ENCODE measurements around the gene CFAP46.
"Not testable (repeated sequence)": the region's sequence is repeated elsewhere in the genome, so short reads cannot be mapped to it uniquely, and the experiment has no call there.

The CFAP46 gene

DNA sequence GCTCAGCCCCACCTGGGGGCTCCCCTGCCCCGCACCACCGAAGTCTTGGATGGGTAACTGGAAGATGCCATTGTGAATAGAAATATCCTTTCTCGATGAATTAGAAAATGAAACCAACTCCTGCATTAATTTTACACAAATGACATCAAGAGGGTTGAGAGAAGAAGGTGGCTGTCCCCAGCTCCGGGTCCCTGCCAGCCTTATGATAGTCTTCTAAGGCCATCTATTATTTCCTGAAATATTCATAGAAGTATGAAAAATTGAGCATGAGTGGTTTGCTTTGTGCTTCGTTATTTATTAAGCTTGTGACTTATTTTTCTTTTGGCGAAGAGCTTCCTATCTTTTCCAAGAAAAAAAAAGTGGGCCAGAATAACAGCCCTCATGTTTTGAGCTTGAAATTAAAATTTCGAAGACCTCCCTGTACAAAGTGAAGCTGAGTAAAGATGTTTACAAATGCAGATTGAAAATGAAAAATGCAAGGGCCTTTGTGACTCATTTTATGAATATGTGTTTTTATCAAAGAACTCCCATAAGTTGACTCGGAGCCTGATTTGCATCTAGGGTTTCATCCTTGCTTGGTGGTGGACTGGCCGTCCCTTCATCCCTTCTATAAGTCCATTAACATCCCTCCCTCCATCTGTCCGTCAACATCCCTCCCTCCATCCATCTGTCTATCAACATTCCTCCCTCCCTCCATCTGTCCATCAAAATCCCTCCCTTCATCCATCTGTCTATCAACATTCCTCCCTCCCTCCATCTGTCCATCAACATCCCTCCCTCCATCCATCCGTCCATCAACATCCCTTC, 20.5 kb upstream of the CFAP46 start:
- DNase-seq (ENCODE audit: low spot score), result no peak

DNA sequence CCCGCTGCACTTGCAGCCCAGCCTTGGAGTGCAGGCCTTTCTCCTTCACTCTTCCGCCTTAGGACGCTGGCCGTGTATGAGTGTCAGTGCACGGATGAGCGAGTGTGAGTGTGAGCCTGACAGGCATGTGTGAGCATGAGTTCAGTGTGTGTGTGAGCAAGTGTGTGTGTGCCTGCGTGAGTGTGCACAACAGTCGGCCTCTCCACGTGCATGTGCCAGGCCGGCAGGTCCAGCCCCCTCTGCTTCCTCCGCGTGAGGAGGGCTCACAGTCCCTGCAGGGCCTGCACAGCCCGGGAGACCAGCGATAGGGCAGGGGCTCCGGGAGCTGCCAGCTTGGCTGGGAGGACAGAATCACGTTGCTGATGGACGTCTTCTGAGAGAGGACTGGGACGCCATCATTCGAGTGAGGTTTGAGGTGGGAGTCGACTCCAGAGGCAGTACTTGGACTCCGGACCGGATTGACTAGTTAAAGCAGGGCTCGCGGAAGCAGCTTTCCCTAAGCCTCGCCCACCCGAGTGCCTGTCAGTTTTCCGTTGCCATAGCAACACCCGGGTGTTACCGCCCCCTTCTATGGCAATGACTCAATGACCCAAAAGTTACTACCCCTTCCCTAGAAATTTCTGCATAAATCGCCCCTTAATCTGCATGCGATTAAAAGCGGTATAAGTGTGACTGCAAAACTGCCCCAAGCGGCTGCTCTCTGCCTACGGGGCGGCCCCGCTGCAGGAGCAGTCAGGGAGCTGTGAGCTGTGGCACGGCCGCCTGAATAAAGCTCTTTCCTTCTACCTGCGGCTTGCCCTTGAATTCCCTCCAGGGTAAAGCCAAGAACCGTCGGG, 19.6 kb upstream of the CFAP46 start:
- DNase-seq (ENCODE audit: low spot score), result no peak

DNA sequence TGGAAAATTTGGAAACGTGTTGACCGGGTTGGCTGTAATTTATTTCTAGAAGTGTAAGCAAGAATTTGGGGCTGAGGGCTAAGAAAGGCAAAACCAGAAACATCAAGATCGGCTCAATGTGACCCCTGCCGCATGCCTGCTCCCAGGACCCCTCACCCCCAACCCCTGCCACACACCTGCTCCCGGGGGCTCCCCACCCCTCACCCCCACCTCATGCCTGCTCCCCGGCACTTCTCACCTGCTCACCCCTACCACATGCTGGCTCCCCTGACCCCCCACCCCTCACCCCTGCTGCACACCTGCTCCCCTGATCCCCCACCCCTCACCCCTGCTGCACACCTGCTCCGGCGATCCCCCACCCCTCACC, 19.0 kb upstream of the CFAP46 start:
- no peak for DNase-seq (ENCODE audit: low spot score)

DNA sequence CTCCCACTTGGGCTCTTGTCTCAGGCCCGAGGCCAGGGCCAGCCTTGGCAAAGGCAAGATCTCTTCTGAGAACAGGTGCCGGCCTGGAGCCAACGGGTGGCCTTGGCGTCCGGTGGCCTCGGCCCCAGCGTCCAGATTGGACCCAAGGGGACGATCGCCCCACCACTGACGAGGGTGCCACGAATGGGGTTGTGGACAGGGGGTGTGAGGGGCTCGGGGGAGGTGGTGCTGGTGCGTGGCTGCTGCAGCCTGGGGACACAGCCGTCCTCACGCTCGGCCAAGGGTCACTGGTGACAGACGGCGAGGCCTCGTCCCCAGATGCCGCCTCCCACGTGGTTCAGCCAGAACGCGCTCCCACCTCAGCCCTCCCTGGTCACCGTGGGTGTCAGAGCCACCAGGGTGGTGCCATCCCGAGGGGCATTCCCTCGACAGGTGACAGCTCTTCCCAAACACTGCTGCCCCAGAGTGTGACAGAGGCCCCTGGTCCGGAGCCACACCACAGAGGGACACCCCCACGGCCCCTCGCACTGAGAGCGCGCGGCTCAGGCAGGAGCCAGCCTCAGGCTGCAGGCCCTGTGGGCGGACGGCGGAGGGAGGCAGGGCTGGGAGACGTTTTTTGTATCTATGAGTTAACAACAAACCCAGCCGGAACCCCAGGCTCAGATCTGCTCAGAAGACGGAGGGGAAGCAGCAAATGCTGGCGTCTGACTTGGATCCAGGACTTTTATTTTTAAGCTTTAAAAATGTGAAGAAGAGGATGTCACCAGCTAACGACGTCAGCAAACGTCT, 18.5 kb upstream of the CFAP46 start:
- no peak for DNase-seq (ENCODE audit: low spot score)

DNA sequence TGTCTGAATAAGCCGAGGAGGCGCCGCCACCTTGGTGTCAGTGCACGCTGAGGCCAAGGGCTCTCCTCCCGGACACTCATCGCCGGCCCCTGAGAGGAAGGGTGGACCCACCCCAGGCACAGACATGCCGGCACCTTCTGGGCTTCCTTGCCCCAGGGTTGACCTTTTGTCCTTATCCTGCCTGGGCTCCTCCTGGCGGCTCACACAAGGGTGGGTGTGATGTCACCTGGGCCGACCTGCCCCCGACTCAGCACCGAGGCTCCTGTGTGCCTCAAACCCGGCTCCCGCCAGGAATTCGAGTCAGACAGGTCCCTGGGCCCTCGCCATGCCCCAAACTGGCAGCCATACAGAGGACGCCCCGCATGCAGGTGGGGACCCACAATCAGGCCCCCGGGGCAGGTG, 17.7 kb upstream of the CFAP46 start:
- no peak for DNase-seq (ENCODE audit: low spot score)

DNA sequence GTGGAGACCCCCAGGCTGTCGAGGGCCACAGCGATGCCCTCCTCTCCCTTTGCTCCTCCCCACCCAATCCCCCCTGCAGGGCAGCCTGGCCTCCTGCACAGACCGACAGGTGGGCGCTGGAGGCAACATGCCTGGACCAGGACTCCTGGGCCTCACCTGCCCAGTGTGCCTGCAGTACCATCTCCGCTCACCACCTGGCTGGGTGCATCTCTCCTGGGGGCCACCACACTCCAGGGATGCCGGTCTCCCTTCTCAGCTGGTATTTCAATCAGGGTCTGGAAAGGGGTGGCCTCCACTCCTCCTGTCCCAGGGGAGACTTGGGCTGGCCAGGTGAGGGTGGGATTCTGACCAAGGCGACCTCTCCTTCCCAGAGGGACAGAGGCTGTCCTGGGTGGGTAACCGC, 17.2 kb upstream of the CFAP46 start:
- no peak for DNase-seq (ENCODE audit: low spot score)

DNA sequence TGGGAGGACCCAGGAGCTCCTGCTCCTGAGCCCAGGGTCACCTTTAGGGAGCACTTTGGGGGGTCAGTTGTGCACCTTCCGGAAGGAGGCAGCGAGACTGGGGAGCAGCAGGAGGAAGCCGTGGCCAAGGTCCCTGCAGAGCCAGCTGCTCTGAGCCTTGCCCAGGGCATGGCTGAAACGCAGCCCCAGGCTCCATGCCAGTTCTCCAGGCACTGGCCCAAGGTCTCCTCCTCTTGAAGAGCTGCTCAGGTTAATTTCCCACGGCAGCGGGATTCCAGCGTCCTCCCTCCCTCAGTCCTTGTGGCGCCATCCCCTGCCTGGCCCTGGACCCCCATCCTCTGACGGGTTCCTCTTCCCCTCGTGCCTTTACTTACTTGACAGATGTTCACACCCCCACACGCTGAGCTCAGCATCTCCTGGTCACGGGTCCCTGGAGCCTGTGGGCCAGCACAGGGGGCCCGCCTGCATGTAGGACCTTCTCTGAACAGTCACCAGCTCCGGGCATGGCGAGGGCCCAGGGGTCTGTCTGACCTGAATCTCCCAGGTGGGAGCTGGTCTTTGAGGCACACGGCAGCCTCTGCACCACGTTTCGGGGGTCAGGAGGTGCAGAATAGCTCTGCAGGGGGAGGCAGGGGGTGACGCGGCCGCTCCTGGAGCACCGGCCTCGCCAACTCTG, 16.7 kb upstream of the CFAP46 start:
- DNase-seq (ENCODE audit: low spot score), result no peak

DNA sequence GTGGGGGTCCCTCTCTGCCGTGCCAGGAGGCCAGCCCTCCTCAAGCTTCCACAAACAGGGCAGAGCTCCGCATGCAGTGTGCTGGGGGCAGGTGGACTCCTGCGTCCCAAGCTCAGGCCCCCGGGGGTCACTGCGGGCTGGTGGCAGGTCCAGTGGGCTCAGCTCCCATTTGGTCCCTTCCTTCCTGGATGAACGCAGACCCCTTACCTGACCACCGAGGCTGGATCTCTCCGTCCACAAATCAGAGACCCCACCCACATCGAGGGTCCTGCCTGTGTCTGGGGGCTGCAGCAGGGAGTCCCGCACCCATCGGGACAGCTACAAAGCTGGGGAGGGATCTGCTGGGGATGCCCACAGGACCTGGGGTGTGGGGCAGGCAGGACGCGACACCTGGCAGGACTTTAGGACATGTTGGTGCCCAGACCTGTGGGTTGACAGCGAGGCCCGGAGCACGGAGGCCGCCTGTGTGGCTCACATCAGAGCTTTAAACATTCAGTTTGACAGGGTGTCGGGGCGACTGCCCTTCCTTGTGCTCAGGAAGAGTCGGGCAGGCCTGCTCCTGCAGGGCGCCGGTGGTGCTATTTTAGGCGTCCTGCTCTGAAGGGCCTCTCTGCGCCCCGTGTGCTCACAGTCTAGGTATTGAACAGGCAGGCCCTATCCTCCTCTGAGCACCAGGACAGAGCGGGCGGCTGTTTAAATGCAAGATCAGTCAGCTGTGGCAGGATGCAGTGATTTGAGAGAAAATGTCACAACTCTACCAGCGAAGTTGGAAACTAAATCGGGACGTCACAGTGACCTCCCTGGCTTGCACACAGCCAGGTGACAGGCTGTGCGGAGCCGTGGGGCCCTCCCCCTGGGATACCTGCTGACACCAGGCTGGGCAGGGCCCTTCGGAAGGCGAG, 15.9 kb upstream of the CFAP46 start:
- no peak for DNase-seq (ENCODE audit: low spot score)

DNA sequence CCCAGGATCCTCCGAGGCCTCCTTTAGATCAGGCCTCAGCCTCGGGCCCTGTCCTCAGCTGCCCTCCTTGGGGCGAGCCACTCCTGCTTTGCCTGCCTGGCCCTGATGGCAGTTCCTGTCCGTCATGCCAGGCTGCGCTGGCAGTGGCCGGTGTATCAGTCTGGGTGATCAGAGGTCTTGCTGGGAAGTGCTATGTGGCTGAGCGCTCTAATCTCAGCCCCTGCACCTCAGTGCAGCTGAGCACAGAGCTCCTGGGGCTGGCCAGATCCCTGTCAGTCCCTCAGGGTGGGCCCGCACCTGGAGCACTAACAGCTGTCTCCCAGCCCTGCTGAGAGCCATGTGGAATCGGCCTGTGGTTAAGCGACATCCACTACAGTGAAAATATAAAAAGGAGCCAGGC, 14.8 kb upstream of the CFAP46 start:
- no peak for DNase-seq (ENCODE audit: low spot score)

DNA sequence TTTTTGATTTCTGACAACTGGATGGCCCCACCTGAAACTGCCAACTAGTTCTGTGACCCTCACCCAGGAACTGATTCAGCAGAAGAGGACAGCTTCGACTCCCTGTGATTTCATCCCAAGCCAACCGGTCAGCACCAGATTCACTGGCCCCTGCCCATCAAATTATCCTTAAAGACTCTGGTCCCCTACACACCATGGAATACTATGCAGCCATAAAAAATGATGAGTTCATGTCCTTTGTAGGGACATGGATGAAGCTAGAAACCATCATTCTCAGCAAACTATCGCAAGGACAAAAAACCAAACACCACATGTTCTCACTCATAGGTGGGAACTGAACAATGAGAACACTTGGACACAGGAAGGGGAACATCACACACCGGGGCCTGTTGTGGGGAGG, 13.9 kb upstream of the CFAP46 start:
- DNase-seq (ENCODE audit: low spot score), result not testable (repeated sequence)

DNA sequence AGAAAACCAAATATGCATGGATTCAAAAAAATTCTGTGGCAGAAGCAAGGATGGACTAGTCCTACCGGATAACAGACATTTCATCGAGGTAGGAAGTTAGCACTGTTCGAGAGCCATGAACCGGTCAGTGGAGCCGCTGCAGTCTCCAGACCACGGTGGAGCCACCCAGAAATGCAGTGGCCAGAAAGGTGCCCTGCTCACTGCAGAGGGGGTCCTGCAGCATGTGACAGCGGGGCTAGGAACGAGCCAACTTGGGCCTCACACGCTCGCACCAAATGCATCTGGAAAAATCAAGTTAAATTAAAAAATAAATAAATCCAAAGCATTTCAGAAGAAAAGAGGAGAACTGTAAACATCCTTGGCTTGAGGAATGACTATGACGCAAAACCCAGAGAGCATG, 13.1 kb upstream of the CFAP46 start:
- DNase-seq (ENCODE audit: low spot score), result no peak

DNA sequence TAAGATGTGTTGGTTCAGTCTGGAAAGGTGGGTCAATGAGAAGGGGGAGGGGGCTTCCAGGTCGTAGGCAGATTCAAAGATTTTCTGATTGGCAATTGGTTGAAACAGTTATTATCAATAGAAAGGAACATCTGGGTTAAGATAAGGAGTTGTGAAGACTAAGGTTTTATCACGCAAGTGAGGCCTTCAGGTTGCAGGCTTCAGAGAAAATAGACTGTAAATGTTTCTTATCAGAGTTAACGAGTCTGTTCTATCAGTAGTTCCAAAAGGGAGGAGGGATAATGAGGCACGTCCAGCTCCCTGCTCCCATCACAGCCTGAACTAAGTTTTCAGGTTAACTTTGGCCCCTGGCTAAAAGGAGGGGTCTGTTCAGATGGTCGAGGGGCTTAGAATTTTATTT, 11.1 kb upstream of the CFAP46 start:
- no peak for DNase-seq (ENCODE audit: low spot score)

DNA sequence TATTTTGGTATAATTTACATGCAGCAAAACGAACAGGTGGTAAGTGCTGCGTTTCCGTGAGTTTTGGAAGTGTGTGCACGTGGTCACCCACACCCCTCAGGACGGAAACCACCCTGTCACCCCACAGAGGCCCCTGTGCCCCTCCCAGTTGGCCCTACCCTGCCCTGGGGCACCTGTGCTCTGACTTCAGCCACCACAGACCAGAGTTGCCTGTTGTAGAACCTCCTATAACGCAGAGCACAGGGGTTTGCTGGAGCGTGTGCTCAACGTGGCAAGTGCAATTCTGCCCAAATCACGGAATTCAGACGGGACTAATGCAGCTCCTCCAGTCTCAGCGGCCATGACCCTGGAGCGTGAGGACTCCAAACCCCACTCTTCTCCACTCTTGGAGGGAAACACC, 9.6 kb upstream of the CFAP46 start:
- no peak for DNase-seq (ENCODE audit: low spot score)

DNA sequence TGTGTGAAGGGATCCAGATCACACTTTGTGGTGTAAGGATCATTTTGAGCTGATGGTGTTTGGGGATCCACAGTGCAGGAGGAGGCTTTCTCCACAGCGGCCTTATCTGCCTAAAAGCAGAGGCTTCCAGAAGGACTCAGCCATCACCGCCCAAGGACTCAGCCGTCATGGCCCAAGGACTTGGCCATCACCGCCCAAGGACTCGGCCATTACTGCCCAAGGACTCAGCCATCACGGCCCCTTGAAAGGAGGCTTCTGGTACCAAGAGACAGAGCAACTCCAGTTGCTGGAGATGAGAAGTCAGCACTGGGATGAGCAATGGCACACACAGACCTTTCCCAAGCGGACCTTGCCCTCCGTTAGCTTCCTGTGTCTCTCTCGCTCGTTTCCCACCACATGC, 6.0 kb upstream of the CFAP46 start:
- DNase-seq (ENCODE audit: low spot score), result no peak

DNA sequence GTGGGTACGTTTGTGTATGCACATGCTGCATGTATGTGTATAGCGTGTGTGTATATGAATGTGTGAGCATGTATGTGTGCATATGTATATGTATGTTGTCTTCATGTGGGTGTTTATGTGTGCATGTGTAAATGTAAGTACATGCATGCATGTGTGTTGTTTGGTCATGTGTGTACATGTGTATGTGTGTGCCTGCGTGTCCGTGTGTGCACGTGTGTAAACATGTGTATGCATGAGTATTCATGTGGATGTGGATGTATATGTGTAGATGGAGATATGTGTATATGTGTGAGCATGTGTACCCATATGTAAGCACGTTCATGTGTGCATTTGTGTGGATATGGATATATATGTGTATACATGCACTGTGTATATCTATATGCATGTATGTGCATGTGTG, 5.5 kb upstream of the CFAP46 start:
- DNase-seq (ENCODE audit: low spot score), result no peak

DNA sequence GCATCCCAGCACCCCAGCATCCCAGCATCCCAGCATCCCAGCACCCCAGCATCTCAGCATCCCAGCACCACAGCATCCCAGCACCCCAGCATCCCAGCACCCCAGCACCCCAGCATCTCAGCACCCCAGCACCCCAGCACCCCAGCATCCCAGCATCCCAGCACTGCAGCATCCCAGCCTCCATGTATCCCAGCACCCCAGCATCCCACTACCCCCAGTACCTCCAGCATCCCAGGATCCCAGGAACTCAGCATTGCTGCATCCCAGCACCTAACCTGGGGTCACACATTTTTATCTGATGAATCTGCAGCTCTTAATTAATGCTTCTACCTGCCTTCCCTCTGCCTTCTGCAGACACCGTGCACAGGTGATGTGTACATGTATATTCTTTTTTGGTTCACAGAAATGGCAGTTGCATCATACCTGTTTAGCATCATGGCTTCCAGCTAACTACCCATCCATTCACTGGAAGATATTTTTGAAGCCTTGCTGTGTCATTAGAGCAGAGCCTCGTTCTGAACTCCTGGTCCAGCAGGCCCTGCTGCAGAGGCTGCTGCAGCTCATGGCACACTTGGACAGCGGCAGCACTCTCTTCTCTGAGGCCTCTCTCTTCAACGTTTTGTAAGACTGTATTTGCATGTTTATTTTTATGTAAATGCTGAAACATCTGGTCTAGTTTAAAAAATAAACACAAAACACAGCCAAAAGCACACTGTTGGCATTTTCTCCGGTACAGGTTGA, 4.6 kb upstream of the CFAP46 start:
- no peak for DNase-seq (ENCODE audit: low spot score)

DNA sequence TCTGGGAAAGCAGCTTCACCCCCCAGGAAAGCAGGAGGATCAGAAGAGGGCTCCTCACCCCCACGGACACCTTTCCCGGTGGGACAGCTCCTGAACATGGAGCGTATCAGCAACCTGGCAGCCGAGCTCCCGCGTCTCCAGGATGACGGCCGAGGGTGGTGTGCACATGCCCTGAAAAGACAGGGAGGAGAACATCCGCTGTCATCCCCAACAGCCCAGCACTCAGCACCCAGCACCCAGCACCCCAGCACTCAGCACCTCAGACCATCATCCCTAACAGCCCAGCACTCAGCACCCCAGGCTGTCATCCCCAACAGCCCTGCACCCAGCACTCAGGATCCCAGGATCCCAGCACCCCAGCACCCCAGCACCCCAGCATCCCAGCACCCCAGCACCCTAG, 3.9 kb upstream of the CFAP46 start:
- no peak for DNase-seq (ENCODE audit: low spot score)

DNA sequence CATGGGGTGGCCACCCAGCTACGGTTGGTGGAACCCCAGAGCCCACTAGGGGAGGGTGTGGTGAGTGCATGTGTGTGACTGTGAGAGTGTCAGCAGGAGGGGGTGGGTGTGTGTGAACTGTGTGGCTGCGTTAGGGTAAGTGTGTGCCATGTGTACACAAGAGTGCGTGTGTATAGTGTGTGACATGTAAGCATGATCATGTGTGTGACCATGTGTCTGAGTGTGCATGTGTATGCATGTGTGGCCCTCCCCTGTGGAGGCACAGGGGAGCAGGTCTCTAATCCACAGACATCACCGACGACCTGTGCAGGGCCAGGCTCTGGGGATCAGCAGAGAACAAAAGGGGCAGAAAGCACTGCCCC, 3.5 kb upstream of the CFAP46 start:
- no peak for DNase-seq (ENCODE audit: low spot score)

DNA sequence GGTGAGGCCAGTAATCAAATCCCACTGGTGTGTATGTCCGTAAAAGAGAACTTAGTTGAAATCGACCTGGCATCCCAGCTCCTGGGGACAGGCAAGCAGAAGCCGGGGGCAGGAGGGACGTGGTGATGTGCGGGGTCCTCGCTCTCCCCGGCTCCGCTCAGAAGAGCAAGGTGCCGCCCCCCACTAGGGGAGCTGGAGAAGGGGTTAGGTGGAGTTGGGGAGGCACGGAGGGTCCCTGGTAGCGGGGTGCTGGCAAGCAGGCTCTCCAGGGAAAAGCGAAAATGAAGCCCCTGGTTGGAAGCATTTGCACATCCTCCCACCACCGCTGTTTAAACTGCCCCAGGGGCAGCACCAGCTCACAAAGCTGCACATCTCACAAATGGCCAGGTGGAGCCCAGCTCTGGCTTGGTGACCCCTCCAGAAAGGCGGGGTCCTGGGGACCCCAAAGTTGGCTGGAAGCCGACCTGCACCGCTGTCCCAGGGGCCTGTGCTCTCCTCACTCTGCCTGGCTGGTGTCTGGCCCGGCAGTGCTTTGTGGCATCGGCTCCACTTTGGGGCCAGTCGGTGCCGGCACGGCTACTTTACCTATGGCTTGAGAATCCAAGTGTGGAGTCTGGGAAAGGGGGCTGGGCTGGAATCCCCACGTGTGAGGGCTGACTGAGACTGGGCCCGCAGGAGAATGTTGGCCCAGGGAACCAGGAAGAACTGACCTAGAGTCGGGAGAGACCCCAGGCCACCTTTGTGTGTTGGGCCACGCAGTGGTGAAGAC, 2.9 kb upstream of the CFAP46 start:
- DNase-seq (ENCODE audit: low spot score), result no peak

DNA sequence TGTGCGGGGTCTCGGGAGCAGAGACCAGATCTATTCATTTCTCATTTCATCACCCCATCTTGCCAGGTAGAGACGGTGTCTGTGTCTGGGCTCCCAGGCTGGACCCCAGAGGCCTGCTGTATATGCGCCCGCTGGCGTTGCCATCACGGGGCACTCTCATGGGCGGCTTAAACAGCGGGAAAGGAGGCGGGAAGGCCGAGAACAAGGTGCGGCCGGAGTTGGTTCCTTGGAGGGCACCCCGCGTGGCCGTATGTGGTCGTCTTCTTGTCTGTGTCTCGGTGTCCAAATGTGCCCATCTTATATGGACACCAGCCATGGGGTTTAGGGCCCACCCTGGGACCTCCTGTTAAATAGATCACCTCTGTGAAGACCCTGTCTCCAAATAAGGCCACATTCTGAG, 2.1 kb upstream of the CFAP46 start:
- DNase-seq (ENCODE audit: low spot score), result no peak
